ENCODE data around the gene TMEM63A. TPM values are rescaled to one million over a fixed set of nuclear protein-coding genes. Genes with fewer than 3 reads are reported as not detected.
"Not testable (repeated sequence)": the region's sequence is repeated elsewhere in the genome, so short reads cannot be mapped to it uniquely, and the experiment has no call there.

The TMEM63A gene
- total RNA-seq, 1 donor = 26.4 TPM

DNA sequence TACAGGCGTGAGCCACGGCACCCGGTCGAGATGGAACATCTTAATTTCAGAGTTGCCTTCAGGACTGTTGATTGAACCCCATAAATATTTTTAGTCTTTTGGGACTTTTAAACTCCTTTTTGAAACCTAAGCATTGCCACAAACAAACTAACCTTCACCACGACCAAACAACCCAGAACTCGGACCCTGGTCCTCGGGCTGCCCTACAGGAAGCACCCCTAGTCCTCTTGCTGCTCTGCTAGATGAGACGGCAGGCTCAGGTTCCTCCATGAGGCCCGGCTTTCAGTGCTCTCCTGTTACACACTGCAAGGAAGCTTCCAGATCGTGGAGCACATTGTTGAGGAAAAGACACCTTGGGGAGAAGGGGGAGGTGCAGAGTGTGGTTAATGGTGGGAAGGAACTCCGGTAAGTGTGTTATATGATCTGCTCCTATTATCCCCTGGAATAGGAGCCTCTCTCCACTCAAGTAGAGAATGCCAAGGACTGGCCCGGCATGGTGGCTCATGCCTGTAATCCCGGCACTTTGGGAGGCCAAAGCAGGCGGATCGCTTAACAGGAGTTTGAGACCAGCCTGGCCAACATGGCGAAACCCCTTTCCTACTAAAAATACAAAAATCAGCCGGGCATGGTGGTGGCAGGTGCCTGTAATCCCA, 66.5 kb downstream of the TMEM63A start:
- no peak overlapping the region for H3K4me3 ChIP-seq (ENCODE audit: low read depth, low read length)
- no peak for DNase-seq (ENCODE audit: low read depth)
- TF ChIP-seq, protein P1, sequence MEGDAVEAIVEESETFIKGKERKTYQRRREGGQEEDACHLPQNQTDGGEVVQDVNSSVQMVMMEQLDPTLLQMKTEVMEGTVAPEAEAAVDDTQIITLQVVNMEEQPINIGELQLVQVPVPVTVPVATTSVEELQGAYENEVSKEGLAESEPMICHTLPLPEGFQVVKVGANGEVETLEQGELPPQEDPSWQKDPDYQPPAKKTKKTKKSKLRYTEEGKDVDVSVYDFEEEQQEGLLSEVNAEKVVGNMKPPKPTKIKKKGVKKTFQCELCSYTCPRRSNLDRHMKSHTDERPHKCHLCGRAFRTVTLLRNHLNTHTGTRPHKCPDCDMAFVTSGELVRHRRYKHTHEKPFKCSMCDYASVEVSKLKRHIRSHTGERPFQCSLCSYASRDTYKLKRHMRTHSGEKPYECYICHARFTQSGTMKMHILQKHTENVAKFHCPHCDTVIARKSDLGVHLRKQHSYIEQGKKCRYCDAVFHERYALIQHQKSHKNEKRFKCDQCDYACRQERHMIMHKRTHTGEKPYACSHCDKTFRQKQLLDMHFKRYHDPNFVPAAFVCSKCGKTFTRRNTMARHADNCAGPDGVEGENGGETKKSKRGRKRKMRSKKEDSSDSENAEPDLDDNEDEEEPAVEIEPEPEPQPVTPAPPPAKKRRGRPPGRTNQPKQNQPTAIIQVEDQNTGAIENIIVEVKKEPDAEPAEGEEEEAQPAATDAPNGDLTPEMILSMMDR (IDR thresholded peaks at IDR 0.05; ENCODE audit: insufficient read depth, low read length) = no peak

DNA sequence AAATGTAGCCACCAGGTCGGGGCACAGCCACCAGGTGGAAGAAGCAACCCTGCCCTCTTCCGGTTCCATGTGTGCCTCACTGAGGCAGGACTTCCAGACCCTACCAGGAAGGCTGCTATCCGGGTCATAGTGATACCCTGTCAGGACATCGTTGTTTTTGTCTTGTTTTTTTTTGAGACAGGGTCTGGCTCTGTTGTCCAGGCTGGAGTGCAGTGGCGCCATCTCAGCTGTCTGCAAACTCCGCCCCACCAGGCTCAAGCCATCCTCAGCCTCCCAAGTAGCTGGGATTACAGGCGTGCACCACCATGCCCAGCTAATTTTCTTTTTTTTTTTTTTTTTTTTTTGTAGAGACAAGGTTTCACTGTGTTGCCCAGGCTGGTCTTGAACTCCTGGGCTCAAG, 67.1 kb downstream of the TMEM63A start:
- not testable (repeated sequence) for H3K4me3 ChIP-seq (ENCODE audit: low read depth, low read length); DNase-seq (ENCODE audit: low read depth)

DNA sequence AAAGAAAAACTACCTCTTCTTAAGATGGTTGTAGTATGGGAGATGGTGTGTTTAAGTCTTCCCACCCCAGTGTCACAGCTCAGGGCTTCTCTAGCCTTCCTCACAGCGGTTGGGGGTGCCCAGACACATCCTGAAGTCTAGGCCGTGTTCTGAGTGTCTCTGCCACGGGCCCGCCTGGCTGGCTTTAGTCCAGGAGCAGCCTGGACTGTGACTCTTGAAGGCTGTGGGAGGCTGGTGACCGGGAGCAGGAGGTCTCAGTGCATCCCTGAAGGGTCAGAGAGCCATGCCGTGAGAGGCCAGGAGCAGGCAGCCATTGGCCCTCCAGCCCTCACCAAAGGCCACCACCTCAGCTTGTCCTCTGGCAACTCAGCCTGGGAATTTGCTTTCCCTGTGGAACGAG, 67.8 kb downstream of the TMEM63A start:
- DNase-seq (ENCODE audit: low read depth) = no peak
- TF ChIP-seq, protein P1 (IDR thresholded peaks at IDR 0.05; ENCODE audit: insufficient read depth, low read length) = no peak
- H3K4me3 ChIP-seq (ENCODE audit: low read depth, low read length) = no peak overlapping the region

- no peak overlapping the region for H3K4me3 ChIP-seq (ENCODE audit: low read depth, low read length)
- DNase-seq (ENCODE audit: low read depth) = peak; percentile 90
- TF ChIP-seq, protein P1 (IDR thresholded peaks at IDR 0.05; ENCODE audit: insufficient read depth, low read length) = no peak
These were observed 68.8 kb downstream of the TMEM63A start for GRCh38 chr1:225813214-225813964.

DNA sequence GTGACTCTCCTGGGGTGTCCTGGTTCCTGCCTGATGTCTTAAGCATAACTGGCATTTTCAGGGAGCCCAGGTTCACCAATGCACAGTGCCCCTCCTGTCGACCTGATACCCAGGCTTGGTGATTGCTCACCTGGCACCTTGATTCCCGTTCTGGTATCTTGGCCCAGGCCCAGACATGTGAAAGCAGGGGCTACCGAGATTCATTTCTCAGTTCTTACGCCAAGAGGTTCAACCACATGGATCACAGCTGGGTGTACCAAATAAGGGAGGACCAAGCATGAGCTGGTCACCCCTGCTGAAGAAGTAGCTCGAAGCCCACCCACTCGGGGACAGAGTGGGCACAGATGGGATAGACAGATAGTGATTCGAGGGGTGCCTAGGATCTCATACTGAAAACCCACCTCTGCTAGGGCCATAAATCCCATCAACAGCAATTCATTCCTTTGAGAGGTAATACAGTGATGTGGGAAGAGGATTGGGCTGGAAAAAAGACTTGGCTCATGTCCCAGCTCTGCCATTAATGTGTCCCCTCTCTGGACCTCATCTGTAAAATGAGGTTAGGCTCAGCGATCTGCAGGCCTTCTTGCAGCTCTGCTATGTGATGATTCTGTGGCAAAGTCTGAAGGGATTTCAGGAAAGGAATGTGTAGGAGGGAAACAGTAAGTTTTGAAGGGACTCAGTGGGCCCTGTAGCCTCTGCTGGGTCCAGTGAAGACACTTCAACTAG, 69.5 kb downstream of the TMEM63A start:
- peak; percentile 30 for DNase-seq (ENCODE audit: low read depth)
- TF ChIP-seq, protein P1 (IDR thresholded peaks at IDR 0.05; ENCODE audit: insufficient read depth, low read length) = no peak
- H3K4me3 ChIP-seq (ENCODE audit: low read depth, low read length) = no peak overlapping the region

DNA sequence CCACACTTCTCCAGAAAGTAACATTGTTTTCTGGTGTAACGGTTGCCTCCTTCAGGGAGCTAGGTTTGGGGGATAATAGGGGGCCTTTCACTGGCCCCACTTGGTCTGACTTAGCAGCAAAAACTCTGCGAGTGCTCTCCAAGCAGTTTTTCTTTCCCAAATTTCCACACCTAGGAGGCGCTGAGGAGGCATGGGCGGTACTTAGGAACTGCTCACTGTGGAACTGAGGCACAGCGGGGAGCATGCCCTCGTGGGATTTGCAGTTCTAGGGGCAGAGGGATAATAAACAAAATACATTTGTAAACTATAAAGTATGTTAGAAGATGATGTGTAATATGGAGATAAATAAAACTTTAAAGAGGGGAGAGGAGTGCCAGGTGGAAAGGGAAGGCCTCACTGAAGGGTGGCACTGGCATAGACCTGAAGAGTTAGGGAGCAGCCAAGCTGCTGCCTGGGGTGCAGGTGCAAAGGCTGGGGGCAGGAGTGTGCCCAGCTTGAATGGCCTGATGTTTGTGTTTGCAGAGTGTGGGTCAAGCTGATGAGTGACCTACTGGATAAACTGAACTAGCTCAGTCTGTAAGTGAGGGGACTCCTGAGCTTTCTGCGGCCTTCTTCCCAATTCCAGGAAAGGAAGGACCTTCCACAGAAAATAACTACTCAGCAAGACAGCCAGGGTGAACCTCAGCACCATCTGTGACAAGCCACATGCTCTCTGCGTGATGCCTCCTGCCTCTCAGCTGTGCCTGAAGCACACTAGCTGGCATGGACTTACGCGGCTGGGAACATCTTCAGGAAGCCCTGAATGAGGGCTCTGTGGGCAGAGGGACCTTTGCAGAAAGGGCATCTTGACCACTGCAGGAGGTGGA, 70.3 kb downstream of the TMEM63A start:
- DNase-seq (ENCODE audit: low read depth) = peak; percentile 30
- H3K4me3 ChIP-seq (ENCODE audit: low read depth, low read length) = peak overlapping the region; percentile 72
- TF ChIP-seq, protein P1 (IDR thresholded peaks at IDR 0.05; ENCODE audit: insufficient read depth, low read length) = peak; percentile 57

- peak overlapping the region; percentile 91 for H3K4me3 ChIP-seq (ENCODE audit: low read depth, low read length)
- peak; percentile 28 for DNase-seq (ENCODE audit: low read depth)
These were observed 71.3 kb downstream of the TMEM63A start for GRCh38 chr1:225810579-225811538.
